ENCODE measurements around the gene CLGN.
"Not testable (repeated sequence)": the region's sequence is repeated elsewhere in the genome, so short reads cannot be mapped to it uniquely, and the experiment has no call there.

Gene CLGN

DNA sequence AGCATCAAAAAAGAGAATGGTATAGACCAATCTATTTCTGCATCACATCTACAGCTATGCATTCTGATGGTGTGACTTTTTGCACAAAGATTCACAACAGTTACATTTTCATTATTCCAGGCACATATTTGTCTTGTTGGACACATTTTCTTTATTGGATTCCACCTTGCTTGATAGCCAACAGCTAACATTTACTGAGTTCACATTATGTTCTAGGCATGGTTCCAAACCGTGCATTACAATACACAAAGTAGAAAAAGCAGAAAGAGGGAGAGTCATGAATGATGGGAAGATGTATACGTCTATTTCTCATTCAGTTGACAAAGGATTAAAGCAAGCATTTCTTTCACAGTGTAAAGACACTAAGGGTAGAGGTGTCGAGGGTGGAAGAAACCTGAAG is 22.9 kb upstream of the CLGN start:
- TF ChIP-seq, protein P1, sequence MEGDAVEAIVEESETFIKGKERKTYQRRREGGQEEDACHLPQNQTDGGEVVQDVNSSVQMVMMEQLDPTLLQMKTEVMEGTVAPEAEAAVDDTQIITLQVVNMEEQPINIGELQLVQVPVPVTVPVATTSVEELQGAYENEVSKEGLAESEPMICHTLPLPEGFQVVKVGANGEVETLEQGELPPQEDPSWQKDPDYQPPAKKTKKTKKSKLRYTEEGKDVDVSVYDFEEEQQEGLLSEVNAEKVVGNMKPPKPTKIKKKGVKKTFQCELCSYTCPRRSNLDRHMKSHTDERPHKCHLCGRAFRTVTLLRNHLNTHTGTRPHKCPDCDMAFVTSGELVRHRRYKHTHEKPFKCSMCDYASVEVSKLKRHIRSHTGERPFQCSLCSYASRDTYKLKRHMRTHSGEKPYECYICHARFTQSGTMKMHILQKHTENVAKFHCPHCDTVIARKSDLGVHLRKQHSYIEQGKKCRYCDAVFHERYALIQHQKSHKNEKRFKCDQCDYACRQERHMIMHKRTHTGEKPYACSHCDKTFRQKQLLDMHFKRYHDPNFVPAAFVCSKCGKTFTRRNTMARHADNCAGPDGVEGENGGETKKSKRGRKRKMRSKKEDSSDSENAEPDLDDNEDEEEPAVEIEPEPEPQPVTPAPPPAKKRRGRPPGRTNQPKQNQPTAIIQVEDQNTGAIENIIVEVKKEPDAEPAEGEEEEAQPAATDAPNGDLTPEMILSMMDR (IDR thresholded peaks at IDR 0.05; ENCODE audit: insufficient read depth, low read length, poor library complexity, severe bottlenecking), result no peak
- TF ChIP-seq EZH2phosphoT487 (conservative IDR thresholded peaks at IDR 0.05; ENCODE audit: low read length), result no peak
- no peaks in the 10 kb centered on the region for H3K36me3 ChIP-seq (ENCODE audit: low read length)
- no peak overlapping the region for H3K4me2 ChIP-seq (ENCODE audit: low read depth, low read length, poor library complexity, severe bottlenecking)
- no peaks in the 10 kb centered on the region for H3K9me3 ChIP-seq (ENCODE audit: insufficient read depth, low read length)
- no peak overlapping the region for H3K9ac ChIP-seq (ENCODE audit: low read length)
- no peaks in the 10 kb centered on the region for H3K27me3 ChIP-seq (ENCODE audit: low read length)
- no peaks in the 10 kb centered on the region for H3K9me2 ChIP-seq (replicated peaks; ENCODE audit: insufficient read depth, low read length)
- no peak overlapping the region for H3K27ac ChIP-seq (ENCODE audit: low read depth, low read length)
- no peak overlapping the region for H2AFZ ChIP-seq (ENCODE audit: low read depth, low read length, severe bottlenecking)
- no peaks in the 10 kb centered on the region for H4K20me1 ChIP-seq (ENCODE audit: low read depth, low read length)
- no peaks in the 10 kb centered on the region for H3K79me2 ChIP-seq (ENCODE audit: insufficient read depth, low read length)
- no peaks in the 10 kb centered on the region for H3F3A ChIP-seq (ENCODE audit: insufficient read depth)
- H3K4me3 ChIP-seq (ENCODE audit: insufficient read depth, low read length, poor library complexity, severe bottlenecking), result no peak overlapping the region

DNA sequence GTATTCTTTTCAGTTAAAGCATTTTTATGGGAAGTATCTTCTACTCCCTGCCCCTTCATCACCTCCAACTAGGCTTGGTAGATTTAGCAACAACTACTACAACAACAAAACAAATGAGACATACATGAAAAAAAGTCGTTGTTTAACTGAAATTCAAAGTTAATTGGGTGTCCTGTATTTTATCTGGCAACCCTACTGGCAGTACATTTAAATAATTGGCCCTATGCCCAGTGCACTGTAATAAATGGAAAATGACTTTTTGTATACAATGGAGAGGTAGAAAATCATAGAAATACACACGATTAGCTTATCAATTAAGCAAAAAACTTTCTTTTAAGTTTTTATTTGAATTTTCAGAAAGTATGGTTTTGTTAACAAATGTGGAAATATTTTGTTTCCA is 21.4 kb upstream of the CLGN start:
- no peak overlapping the region for H3K27ac ChIP-seq (ENCODE audit: low read depth, low read length)

DNA sequence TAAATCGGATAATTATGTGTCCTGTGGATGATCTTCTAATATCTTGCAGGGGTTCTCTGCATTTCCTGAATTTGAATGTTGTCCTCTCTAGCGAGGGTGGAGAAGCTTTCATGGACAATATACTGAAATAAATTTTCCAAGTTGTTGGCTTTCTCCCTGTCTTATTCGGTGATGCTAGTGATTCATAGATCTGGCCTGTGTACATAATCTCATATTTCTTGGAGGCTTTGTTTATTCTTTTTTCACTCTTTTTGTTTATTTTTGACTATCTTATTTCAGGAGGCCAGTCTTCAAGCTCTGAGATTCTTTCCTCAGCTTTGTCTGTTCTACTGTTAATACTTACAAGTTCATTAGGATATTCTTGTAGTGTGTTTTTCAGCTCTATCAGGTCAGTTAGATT is 20.7 kb upstream of the CLGN start:
- Histone ChIP-seq H3F3A (ENCODE audit: insufficient read depth) (no peaks in the 10 kb centered on the region), H3K9ac (ENCODE audit: low read length) (no peak overlapping the region), H3K4me3 (ENCODE audit: insufficient read depth, low read length, poor library complexity, severe bottlenecking) (no peak overlapping the region), H3K27ac (ENCODE audit: low read depth, low read length) (no peak overlapping the region), H3K9me3 (ENCODE audit: insufficient read depth, low read length) (no peaks in the 10 kb centered on the region), H4K20me1 (ENCODE audit: low read depth, low read length) (no peaks in the 10 kb centered on the region), H3K4me2 (ENCODE audit: low read depth, low read length, poor library complexity, severe bottlenecking) (no peak overlapping the region), H3K79me2 (ENCODE audit: insufficient read depth, low read length) (no peaks in the 10 kb centered on the region), H3K36me3 (ENCODE audit: low read length) (no peaks in the 10 kb centered on the region), H2AFZ (ENCODE audit: low read depth, low read length, severe bottlenecking) (no peak overlapping the region), H3K27me3 (ENCODE audit: low read length) (no peaks in the 10 kb centered on the region), H3K9me2 (replicated peaks; ENCODE audit: insufficient read depth, low read length) (no peaks in the 10 kb centered on the region)
- no peak for TF ChIP-seq EZH2phosphoT487 (conservative IDR thresholded peaks at IDR 0.05; ENCODE audit: low read length)
- TF ChIP-seq, protein P1 (IDR thresholded peaks at IDR 0.05; ENCODE audit: insufficient read depth, low read length, poor library complexity, severe bottlenecking), result no peak

More for the DNA sequence above, 21.4 kb upstream of the CLGN start:
- Histone ChIP-seq H3K9ac (ENCODE audit: low read length) (no peak overlapping the region), H4K20me1 (ENCODE audit: low read depth, low read length) (no peaks in the 10 kb centered on the region), H3K79me2 (ENCODE audit: insufficient read depth, low read length) (no peaks in the 10 kb centered on the region), H3K36me3 (ENCODE audit: low read length) (no peaks in the 10 kb centered on the region), H3K9me3 (ENCODE audit: insufficient read depth, low read length) (no peaks in the 10 kb centered on the region), H3K4me2 (ENCODE audit: low read depth, low read length, poor library complexity, severe bottlenecking) (no peak overlapping the region), H2AFZ (ENCODE audit: low read depth, low read length, severe bottlenecking) (no peak overlapping the region), H3K27me3 (ENCODE audit: low read length) (no peaks in the 10 kb centered on the region), H3K9me2 (replicated peaks; ENCODE audit: insufficient read depth, low read length) (no peaks in the 10 kb centered on the region), H3F3A (ENCODE audit: insufficient read depth) (no peaks in the 10 kb centered on the region), H3K4me3 (ENCODE audit: insufficient read depth, low read length, poor library complexity, severe bottlenecking) (no peak overlapping the region)
- no peak for TF ChIP-seq EZH2phosphoT487 (conservative IDR thresholded peaks at IDR 0.05; ENCODE audit: low read length)
- TF ChIP-seq, protein P1 (IDR thresholded peaks at IDR 0.05; ENCODE audit: insufficient read depth, low read length, poor library complexity, severe bottlenecking), result no peak

DNA sequence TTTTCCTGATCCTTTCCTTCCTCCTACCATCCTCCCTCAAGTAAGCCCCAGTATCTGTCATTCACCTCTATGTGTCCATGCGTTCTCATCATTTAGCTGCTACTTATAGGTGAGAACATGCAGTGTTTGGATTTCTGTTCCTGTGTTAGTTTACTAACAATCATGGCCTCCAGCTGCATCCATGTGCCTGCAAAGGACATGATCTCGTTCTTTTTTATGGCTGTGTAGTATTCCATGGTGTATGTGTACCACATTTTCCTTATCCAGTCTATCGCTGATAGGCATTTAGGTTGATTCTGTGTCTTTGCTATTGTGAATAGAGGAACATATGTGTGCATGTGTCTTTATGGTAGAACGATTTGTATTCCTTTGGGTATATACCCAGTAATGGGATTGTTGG is 16.9 kb upstream of the CLGN start:
- not testable (repeated sequence) for H3K4me2 ChIP-seq (ENCODE audit: low read depth, low read length, poor library complexity, severe bottlenecking); H2AFZ ChIP-seq (ENCODE audit: low read depth, low read length, severe bottlenecking); H3K36me3 ChIP-seq (ENCODE audit: low read length); H3K79me2 ChIP-seq (ENCODE audit: insufficient read depth, low read length); H3K27me3 ChIP-seq (ENCODE audit: low read length); H3K27ac ChIP-seq (ENCODE audit: low read depth, low read length); H3K9me2 ChIP-seq (replicated peaks; ENCODE audit: insufficient read depth, low read length); H3K4me3 ChIP-seq (ENCODE audit: insufficient read depth, low read length, poor library complexity, severe bottlenecking); H3F3A ChIP-seq (ENCODE audit: insufficient read depth); H3K9me3 ChIP-seq (ENCODE audit: insufficient read depth, low read length); H4K20me1 ChIP-seq (ENCODE audit: low read depth, low read length); H3K9ac ChIP-seq (ENCODE audit: low read length)

All from SU-DHL-6 (cell line).